DMS53 treated with DMSO at 0.1 percent for 48 hours (cell line): Measurements from ENCODE around the gene ACTL6B.
A peak's percentile ranks its signal among the peaks of the same experiment; 100 is the strongest.
"Not testable (repeated sequence)": the region's sequence is repeated elsewhere in the genome, so short reads cannot be mapped to it uniquely, and the experiment has no call there.

Source experiments
- DNase-seq: peaks from one replicate; lab custom pipeline; 2025; ENCODE audit not compliant: unreplicated experiment; lab: John Stamatoyannopoulos, UW

ACTL6B gene

DNA sequence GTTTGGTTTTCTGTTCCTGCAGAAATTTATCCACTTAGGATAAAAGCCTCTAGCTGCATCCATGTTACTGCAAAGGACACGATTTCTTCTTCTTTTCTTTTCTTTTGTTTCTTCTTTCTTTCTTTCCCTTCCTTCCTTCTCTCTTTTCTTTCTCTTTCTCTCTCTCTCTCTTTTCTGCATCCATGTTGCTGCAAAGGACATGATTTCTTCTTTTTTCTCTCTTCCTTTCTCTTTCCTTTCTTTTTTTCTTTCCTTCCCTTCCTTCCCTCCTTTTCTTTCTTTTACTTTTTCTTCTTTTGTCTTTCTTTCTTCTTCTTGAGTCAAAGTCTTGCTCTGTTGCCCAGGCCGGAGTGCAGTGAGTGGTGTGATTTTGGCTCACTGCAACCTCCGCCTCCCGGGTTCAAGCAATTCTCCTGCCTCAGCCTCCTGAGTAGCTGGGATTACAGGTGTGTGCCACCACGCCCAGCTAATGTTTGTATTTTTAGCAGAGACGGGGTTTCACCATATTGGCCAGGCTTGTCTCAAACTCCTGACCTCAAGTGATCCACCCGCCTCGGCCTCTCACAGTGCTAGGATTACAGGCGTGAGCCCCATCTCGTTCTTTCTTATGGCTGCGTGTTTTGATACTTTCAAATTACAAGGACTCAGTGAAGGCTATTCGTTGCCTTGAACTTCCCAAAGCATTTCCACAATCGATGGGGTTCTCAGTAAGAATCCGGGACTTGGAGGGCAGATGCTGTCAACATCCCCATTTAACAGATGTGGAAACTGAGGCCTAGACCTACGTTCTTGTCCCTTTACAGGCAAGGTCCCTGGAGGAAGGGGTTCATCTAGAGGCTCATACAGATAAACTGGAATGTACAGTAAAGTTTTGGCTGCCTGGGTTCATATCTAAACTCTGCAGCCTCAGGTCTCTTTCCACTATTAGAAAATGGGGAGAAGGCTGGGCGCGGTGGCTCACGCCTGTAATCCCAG lies 15.4 kb upstream of the ACTL6B start:
- DNase-seq, result no peak

DNA sequence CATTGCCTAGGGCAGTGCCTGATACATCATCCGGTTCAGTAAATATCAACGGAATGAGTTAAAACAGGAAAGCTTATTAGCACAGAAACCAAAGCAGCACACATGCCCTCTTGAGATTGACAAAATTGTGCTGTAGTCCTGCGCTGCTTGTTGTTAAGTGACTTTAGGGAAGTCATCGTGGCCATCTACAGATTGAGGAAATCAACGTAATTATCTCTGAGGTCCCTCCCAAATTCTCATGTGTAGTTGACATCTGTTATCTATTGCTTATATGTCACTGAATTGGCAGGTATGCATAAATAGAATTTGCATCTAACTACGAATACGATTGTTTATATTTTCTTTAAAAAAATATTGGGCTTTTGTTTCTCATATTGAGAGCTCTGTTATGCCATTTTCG lies 13.8 kb upstream of the ACTL6B start:
- no peak for DNase-seq

DNA sequence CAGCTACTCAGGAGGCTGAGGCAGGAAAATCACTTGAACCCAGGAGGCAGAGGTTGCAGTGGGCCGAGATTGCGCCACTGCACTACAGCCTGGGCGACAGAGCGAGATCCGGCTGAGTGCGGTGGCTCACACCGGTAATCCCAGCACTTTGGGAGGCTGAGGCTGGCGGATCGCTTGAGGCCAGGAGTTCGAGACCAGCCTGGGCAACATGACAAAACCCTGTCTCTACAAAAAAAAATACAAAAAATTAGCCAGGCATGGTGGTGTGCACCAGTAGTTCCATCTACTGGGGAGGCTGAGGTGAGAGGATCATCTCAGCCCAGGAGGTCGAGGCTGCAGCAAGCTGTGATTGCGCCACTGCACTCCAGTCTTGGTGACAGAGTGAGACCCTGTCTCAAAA lies 12.9 kb upstream of the ACTL6B start:
- not testable (repeated sequence) for DNase-seq

DNA sequence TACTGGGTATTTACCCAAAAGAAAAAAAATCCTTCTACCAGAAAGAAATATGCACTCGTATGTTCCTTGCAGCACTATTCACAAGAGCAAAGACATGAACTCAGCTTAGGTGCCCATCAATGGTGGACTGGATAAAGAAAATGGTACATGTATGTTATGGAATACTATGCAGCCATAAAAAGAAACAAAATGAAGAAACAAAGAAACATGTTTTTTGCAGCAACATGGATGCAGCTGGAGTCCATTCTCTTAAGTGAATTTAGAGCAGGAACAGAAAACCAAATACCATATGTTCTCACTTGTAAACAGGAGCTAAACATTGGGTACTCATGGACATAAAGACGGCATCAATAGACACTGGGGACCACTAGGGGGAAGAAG lies 11.8 kb upstream of the ACTL6B start:
- no peak for DNase-seq

DNA sequence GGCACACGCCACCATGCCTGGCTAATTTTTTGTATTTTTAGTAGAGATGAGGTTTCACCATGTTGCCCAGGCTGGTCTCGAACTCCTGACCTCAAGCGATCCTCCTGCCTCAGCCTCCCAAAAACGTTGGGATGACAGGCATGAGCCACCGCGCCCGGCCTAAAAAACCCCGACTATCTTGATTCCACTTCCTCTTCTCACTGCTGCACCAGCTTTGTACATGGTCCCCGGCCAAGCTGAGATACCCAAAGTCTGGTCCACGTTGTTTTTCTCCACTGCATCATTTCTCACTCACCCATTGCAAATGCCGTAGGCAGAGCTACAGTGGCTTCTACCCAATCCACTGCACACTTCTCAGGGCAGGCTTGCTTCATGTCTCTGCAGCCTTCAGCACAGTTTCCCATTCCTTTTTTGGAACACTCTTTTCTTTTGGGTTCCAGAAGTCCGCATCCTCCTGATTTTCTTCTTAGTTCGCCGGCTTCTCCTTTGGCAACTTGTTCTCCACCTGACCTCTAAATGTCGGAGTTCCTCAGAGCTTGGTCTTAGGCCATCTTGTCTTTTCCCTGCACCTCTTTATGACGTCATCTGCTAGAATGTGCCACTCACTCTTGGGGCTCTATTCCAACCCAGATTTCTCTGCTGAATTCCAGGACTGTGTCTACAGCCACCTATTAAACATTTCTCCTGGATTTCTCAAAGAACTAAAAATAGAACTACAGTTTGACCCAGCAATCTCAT lies 11.3 kb upstream of the ACTL6B start:
- no peak for DNase-seq

DNA sequence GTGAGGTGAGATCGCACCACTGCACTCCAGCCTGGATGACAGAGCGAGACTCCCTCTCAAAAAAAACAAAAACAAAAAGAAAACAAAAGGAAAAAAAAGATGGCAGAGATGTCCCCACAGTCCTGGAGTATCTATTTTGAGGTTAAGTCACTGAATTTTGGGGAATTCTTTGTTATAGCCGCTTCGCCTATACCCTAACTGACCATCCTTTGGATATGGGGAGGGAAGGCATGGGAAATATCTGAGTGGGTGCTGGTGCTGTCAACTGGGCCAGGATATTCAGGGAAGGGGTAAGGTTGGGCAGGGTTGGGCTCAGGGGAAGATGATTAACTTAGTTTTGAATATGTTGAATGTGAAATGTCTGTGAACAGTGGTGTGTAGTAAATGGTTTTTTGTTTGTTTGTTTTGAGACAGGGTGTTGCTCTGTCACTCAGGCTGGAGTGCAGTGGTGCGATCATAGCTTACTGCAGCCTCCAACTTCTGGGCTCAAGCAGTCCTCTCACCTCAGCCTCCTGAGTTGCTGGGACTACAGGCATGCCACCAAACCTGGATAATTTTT lies 9.0 kb upstream of the ACTL6B start:
- DNase-seq, result no peak

DNA sequence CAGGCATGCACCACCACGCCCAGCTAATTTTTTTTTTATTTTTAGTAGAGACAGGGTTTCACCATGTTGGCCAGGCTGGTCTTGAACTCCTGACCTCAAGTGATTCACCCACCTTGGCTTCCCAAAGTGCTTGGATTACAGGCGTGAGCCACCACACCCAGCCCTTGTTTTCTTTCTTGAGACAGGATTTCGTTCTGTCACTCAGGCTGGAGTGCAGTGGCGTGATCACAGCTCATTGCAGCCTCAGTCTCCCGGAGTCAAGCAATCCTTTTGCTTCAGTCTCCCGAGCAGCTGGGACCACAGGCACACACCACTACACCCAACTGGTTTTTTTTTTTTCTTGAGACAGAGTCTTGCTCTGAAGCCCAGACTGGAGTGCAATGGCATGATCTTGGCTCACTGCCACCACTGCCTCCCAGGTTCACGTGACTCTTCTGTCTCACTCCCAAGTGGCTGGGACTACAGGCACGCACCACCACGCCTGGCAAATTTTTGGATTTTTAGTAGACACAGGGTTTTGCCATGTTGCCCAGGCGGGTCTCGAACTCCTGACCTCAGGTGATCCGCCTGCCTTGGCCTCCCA lies 6.0 kb upstream of the ACTL6B start:
- DNase-seq, result not testable (repeated sequence)

DNA sequence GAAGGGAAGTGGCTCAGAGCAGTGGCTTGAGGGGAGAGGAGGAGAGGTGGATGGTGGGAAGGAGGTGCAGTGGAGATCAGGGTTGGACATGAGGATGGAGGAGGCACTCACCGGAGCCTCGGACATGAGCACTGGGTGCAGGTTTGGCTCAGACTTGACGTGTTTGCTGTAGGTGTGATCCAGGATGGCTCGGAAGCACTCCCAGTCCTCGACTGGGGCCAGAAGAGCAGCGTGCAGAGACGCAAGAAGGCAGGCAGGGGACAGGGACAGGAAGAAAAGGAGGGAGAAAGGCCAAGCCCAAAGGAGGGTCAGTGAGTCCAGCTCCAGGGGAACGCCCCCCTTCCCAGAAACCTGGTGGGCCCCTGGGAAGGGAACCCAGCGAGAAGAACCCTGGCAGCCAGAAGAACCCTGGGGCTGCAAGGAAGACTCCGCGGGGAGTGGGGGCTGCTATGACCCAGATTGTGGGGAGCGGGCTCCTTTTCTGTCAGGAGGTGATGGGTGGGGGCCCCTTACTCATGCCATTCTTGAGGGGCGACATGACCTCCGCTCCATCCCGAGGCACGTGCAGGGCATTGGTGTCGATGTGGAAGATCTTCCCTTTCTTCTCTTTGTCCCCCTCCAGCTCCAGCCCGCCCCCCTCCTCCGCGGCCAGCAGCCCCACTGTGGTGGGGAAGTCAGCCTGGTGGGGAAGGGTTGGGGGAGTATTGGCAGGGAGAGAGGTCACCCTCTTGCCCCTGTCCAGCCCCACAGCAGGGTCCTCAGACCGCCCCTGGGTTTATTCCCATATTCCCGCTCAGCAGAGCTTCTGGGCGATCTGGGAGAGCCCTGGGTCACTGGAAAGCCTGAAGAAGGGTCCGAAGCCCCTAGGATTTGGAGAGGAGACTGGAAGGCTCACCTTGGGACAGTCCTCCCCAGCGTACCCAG lies 1.1 kb downstream of the ACTL6B start:
- DNase-seq, result no peak

DNA sequence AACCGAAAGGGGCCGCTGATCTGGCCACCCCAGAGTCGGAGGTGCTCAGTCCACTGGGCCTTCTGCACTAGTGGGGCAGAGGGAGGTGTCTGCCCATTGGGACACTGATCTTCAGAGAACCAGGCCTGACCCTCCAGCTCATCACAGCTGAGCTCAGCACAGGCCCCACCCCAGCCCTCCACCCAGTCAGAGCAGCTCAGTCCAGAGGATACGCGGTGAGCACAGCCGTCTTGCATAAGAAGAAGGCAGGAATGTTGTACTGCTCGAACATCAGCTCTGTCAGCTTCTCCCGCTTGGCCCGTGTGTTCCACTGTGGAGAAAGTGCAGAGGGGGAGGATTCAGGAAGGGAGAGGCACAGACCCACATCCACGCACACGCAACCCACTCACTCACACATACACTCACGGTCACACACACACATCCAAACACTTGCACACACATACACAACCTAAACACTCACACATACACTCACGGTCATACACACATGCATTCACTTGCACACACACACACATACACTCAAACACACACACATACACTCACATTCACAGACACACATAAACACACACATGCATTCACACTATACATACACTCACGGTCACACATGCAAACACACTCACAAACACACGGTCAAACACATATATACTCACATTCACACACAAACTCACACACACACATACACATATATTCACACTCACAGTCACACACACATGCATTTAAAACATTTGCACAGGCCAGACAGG lies 6.3 kb downstream of the ACTL6B start:
- DNase-seq, result no peak

DNA sequence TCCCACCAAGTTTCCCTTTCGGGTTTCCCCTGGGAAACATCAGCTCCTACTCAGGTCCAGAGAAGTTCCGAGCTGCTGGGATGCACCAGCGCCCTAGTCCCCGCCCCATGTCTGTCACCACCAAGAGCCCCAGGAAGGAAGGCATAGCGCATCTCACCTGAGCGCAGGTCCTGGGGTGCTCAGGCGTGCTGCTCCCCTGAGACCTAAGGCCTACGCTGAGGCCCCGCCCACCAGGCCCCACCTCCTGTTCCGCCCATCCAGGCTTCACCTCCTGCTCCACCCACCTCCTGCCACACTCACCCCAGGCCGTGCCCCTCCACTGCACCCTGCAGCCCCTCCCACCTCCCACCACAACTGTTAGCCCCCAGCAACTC lies 13.7 kb downstream of the ACTL6B start:
- DNase-seq, result no peak

DNA sequence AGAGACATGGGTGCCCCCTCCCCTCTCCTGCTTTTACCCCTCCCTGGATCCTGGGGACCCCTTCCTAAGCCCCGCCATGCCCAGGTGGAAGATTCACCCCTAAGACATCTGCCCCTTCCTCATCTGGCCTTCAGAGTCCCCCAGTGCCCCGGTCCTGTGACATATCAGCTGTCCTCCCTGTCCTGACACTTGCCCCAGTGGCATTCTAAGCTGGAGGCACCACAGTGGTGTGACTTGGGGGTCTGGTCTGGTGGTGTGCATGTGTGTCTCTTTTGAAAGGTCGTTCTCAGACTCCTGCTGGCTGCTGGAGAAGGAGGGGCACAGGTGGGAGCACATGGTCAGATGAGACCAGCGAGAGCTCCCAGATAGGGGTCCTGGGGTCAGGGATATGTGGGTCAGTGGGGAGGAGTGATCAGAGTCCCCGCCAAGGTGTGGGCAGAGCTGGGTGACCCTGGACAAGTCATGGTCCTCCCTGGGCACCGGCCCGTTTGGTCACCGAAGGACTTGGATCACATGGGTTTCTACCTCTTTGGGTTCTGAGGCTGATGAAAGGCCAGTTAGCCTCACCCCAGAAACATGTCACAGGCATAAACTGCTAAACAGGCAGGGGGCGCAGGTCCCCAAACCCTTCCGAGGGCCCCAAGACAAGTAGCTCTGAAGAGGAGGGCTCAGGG lies 14.3 kb downstream of the ACTL6B start:
- no peak for DNase-seq

DNA sequence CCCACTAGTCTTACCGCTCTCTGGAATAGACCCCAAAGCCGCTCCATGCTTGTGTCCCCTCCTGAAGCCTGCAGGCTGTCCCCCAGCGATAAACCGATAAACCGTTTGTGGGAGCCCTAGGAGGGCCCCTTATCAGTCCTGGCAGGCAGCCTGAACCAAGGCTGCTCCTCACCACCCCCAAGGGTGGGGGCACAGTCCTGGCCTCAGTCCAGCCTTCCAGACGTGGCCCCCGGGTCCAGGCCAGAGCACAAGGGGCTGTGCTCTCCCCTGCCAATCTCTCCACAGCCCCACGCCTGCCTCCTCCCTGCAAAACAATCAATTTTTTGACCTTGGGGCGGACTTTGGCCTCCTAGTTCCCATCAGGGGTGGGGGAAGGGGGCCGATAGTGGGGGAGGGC lies 14.8 kb downstream of the ACTL6B start, which contains the start of gene TFR2:
TFR2 (minus strand) TSS at position 90 of the 397 bp plus-strand sequence; CDS start at position 47, 43 bp downstream.
- no peak for DNase-seq

DNA sequence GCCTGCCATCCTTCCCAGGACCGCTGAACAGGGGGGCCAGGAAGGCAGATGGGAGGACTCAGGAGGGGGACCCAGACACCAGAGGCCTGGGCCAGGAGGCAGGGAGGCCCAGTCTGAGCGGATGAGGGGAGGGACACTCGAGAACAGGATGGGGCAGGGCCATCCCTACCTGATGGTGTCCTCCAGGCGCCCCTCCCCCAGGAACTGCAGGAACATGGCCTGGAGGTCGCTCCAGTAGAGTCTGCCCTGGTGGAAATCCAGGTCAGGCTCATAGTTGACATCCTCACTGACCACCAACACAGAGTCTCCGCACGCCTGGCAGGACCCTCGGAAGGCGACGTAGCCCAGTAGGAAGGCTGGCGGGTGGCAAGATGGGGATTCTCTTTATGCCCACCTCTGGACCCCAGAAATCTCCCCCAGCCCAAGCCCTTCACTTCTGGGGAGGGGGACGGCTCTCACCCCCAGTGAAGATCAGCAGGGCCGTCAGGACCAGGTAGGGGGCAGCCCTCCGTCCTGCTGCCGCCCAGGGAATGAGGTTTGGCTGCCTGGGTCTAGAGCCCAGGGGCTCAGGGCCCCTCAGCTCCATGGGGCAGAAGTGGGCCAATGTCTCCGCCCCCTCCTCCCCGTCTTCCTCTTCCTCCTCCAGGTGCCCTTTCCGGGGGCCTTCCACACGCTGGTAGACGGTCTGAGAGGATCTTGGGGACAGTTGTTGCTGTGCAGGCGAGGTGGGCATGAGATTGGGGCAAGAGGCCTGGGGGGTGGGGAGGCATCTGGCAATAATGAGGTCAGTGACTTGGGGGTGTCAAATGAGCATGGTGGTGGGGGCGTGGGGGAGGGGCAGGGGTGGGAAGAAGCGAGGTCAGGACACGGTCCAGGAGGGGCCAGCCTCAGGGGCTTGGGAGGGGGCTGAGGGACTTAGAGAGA lies 15.5 kb downstream of the ACTL6B start:
- no peak for DNase-seq

DNA sequence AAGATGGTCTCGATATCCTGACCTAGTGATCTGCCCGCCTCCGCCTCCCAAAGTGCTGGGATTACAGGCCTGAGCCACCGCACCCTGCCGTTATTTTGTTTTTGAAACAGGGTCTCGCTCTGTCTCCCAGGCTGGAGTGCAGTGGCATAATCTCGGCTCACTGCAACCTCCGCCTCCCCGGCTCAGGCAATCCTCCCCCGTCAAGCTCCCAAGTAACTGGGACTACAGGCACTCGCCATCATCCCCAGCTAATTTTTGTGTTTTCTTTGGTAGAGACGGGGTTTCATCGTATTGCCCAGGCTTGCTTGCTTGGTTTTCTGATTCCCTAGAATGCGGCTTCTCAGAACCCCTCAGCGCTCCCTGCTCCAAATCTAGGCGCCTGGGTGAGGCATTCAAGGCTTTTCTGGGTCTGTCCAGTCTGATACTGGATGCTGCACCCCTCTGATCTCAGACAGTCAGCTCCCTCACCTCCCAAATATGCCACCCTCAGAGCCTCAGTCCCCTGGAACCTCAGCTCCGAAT lies 16.2 kb downstream of the ACTL6B start:
- no peak for DNase-seq

DNA sequence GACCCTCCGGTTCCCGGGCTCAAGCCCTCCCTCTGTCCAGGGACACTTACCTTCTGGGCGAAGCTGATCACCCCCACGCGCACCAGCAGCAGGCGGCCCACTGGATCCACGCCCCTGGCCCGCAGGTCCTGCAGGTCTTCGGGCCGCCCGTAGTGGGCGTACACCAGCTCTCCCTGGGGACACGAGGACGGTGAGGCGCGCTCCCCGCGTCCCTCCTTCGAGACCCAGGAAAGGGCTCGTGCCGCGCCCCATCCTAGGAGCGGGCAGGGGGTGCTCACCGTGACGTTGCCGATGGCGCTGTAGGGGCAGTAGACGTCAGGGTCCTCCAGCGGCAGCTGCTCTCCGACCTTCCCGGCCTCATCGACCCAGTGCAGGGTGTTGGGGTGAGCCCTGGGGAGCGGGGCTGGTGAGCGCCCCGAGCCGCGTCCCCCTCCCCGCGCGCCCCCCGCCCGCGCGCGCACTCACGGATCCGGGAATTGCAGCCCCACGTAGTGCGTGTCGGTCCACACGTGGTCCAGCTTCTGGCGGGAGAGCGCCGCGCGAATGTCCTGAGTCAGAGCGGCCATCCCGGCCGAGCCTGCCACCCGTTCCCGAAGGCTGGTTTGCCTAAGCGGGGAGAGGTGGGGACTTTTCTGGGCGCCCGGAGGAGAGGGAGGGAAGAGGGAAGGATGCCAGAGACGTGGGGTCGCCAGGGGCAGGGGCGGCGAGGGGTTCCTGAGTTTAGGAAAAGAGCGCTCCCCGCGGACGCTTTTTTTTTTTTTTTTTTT lies 23.1 kb downstream of the ACTL6B start:
- DNase-seq, result peak; percentile 38

DNA sequence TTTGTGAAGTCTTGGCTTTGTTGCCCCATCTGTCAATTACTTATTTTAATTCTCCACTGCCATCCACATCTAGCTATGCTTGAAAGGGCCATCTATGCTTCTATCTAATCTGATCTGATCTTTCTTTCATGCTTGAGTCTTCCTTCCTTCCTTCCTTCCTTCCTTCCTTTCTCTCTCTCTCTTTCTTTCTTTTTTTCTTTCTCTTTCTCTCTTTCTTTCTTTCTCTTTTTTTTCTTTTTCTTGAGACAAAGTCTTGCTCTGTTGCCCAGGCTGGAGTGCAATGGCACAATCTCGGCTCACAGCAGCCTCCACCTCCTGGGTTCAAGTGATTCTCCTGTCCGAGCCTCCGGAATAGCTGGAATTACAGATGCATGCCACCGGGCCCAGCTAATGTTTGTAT lies 26.2 kb downstream of the ACTL6B start:
- no peak for DNase-seq

DNA sequence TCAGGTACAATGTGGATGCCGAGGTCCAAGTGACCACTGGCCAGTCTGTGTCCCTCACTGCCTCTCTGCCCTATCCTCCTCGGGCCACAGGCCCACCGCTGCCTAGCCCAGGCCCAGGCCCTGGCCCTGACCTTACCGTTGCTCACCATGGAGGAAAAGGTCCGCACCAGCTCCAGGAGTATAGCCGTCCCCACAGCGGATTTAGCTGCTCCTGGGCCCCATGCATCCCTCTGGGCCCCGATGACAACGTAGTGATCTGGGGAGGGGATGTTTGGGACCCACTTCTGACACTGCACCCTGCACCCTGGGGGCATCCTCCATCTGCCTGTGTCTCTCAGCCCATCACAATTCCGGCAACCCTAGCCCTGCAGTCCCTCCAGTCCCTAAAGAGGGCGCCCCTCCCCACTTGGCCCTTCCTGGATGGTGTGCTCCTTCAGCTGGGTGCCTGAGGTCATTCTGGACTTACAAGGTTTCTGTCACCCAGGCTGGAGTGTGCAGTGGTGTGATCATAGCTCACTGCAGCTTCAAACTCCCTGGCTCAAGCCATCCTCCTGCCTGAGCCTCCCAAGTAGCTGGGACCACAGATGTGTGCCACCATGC lies 27.0 kb downstream of the ACTL6B start:
- no peak for DNase-seq
